Iris pigment epithelial cell (primary cell): ENCODE data around the gene DNM3.

Experiments used
- DNase-seq: peaks from one replicate; pipeline ENCODE4 v3.0.0-alpha.2; 2011; ENCODE audit warnings: low read depth

DNM3 gene

DNA sequence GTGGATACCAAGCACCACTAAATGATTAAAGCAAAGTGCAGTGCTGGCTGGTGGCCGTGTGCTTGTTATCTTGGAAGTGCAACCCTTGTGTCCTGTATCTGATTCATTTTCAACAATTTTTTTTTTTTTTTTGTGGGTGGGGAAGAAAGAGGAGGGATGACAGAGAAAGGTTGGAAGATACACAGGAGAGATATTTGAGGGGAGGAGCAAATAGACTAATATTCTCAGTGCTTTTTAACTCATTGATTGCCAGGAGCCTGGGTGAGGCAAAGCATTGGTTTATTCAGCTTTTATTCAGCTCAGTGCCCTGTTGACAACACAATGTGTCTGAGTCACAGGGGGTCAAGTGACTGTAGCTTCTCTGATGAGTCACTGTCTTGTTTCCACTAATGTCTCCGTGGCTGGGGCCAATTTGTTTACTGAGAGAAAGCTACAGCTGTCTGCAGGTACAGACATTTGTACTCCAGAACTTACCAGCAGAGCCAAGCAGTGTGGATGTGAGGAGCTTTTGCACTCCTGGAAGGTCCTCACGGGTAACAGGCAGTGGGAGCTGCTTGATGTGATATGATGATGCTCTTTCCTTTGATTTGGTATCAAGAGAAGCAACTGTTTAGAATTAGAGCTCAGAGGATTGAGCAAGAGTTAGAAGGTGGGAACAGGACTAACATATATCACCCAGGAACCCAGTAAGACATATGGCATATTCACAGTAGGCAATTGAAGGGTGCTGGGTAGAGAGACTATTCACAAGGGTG lies 23.6 kb upstream of the DNM3 start:
- DNase-seq = peak; percentile 84

DNA sequence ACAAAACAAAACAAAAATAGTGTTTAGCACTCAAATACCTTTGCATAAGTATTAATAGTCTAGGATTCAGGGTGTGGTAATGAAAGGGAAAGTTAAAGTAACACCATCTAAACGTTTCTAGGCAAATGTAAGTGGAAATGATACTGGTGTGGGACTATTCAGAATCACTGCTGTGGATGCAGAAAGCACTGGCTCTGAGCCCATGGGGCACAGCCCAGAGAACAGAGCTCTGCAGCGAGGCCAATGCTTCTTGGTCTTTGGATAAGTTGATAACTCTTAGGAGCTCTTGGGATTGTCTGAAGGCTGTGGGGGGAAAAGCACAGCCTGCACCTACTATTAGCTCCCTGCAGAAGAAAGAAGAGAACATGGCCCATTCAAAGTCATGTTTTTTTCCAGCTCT lies 21.4 kb upstream of the DNM3 start:
- DNase-seq = no peak

DNA sequence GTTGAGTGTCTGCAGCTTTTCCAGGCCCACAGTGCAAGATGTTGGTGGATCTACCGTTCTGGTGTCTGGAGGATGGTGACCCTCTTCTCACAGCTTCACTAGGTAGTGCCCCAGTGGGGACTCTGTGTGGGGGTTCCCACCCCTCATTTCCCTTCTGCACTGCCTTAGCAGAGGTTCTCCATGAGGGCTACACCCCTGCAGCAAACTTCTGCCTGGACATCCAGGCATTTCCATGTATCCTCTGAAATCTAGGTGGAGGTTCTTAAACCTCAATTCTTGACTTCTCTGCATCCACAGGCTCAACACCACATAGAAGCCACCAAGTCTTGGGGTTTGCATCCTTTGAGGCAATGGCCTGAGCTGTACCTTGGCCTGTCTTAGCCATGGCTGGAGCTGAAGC lies 14.3 kb upstream of the DNM3 start:
- no peak for DNase-seq

DNA sequence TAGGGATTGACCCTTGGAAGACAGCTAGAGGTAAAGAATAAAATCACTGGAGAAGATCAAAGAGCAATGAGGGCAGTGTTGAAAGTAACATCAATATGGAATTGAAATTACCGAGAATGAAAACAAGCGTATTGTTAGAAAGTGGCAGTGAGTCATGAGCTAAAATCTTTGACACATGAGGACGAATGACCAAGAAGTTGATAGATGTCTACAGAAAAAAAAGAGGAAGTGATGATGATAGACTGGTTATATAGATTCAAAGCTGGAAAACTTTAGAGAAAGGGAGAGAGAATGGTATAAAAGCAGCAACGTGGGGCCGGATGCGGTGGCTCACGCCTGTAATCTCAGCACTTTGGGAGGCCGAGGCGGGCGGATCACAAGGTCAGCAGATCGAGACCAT lies 12.5 kb upstream of the DNM3 start:
- DNase-seq = no peak

DNA sequence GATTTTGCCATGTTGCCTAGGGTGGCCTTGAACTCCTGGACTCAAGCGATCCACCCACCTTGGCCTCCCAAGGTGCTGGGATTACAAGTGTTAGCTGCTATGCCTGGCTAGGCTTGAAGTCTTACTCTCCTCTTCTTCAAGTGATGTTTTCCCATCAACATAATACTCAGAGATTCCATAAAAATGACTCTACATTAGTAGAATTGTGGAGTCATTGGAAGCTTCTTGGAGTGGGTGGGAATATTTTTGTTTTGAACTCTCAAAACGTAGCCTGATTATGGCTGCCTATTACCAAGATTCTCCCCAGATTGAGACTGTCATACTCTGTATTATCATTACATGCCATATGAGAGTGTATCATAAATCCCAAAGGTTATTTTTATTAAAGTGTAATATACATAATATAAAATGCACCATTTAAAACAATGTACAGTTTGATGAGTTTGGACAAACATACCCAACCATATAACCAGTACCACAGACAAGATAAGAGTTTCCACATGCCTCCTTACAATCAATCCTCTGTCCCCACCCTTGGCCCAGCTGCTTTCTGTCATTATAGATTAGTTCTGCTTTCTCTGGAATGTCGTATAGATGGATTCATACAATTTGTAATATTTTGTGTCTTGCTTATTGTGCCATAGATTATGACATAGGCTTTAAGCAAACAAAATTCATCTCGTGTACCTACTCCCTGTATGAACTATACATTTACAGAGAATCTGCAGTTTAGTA lies 8.0 kb upstream of the DNM3 start:
- peak; percentile 12 for DNase-seq

DNA sequence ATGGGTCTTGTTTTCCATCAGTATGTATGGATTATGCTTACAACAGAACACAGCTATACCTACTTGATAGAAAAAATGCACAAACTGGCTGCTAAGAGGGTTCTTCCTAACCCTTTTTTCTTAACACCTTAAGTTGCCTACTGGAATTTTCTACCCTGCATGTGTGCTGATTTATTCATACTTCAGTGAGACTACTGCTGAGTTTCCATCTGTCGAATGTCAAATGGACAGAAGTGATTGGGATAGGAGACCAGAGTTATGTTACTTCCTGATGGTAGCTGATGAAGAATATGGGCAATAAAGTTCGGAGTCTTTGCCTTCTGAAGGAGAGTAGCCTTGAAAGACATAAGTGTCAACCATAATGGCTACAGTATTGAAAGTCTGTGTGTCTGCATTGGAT lies 6.5 kb upstream of the DNM3 start:
- no peak for DNase-seq

DNA sequence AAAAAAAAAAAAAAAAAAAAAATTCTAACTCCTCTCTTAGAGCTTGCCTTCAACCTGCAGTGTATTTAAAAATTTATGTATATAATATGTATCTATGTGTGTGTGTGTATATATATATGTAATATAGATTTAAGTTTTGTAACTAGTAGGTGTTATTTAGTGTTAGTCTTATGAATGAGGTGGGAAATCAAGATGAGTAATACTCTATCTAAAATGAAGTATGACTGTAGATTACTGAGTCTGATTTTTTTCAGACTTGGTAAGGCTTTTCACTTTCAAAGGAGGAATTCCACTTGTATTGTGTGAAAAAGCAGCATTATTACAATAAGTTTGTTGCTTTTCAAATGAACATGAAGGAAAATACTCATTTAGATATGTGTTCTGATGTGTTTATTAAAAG lies 5.4 kb upstream of the DNM3 start:
- DNase-seq = no peak

DNA sequence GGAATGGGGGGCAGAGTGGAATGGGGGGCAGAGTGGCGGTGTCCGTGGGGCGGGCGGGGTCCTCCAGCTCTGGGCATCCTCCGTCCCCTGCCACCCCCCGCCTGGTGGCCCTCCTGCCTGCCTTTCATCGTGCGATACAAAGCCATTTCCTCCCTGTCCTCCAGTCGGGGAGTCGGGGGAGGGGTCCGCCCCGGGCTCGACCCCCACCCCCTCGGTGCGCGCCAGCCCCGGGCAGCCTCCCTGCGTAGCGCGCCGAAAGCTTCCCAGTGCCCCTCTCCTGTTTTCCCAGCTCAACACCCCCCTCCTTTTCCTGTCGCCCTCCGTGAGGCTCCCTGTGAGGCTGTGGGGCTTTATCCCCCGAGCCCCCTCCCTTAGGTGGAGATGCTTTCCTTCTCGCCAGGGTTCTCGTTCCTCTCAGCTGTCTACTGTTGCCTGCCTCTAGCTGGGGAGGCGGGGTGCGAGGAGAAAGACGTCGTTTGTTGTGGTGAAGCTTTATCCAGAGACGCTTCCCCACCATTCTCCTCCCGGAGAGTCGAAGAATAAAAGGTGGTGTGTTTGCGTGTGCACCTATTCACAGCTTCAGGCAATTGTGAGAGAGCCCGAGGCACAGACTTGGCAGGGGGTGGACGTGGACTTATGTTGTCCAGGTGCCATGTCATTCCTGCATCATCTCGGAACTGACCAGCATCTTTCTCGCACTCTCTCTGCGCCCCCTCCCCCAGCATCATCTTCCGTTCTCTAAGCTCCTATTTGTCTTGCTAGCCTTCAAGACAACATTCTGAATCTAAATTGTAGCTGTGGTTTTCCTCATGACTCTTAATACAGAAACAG lies 848 bp downstream of the DNM3 start:
- DNase-seq = no peak

DNA sequence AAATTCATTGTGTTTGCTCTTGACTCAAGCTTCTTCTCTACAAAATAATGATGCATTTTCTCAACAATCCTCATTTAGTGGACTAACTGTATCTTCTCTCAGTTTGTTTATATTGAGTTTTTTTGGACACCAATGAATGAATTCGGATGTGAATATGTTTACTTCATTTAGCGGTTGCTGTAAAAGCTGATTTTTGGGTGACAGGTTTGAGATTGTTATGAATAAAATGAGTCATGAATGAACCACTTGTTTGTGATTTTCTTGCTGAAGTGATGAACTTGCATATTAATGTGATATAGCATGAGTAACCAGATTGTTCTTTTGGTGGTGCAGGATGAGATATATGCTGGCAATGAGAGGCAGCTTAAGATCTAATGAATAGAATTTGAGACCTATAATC lies 3.1 kb downstream of the DNM3 start:
- DNase-seq = no peak

DNA sequence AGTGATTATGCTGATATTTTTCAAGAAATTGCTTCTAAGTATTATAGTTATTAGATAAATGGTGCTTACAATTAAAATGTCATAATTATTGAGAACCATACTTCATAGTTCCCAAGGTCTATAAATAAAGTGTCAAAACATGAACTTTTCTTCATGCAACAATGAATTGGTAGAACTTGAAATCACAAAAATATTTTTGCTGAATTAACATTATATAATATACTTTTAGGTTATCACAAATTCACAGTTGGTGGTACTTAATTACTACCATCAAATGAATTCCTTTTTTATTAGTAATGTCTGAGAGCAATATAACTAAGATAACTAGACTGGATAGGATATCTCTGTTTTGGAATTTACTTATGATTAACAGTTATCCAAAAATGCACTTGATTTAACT lies 4.7 kb downstream of the DNM3 start:
- DNase-seq = no peak

DNA sequence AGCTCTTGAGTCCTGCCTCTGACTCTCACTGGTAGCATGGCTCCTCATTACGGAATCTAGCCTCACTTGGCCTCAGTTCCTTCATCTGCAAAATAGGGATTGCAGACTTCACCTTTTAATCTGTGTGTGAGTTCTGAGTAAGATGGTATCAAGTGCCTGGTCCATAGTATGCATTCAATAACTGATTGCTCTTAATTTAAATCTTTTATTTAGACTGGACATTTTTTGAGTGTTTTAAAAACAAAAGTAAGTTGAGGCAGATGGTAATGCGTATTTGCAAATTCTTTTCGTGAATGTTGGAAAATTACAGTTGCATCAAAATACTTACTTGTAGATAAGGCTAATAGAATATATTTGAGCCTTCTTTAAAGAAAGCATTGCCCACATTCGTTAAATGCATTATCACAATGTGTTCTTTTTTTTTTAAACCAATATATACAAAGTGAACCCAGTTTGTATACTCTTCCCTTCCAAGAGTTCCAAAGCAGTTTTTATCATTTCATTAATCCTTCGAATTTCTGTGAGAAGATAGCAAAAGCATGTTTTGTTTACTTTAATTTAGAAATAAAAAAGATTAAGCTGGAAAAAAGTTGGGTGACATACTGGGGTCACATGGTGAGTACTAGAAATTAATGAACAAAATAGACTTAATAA lies 8.1 kb downstream of the DNM3 start:
- no peak for DNase-seq

DNA sequence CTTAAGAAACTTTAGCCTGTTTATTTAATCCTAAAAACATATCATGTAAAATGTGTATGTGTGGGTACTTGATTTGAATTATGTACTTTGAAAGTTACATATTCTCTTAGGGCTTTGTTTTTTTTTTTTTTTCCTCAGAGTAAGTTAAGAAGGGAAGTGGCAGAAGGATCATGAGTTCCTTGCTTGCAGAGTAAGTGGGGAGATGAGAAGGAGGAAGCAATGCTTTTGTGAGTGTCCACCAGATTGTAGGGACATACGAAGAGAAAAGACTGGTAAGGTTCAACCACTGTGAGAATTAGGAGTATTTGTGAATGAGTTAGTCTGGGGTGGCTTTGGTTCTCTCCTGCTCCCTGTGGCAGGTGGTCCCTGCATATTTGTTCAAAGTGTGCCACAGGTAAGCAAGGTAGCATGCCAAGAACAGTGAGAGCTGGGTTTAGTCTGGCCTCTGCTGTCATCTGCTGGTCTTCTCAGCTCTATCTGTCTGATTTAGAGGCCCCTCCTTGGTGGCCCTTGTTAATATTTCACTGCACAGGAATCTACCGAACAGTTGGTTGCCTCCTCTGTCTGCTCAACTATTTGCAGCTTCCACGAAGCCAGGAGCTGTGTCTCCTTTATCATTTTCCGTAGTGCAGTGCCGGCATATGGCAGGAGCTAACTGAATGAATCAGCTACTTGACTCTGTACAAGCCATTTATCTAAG lies 9.5 kb downstream of the DNM3 start:
- DNase-seq = no peak

DNA sequence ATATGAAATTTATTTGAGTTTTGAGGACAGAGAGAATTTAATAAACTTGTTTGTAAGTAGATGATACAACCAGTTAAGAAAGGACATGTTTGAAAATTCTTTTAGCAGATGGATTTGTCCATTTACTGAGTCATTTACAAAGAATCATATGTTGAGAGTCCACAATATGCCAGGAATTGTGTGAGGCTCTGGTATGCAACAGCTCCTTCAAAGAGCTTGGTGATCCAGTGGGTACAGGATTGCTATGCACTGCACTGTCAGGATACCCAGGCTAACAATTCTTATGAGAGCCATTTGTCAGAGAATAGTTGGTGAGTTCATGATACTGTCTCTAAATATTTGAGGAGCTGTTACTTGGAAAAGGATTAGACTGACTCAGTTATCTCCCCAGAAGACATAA lies 11.0 kb downstream of the DNM3 start:
- DNase-seq = peak; percentile 17

DNA sequence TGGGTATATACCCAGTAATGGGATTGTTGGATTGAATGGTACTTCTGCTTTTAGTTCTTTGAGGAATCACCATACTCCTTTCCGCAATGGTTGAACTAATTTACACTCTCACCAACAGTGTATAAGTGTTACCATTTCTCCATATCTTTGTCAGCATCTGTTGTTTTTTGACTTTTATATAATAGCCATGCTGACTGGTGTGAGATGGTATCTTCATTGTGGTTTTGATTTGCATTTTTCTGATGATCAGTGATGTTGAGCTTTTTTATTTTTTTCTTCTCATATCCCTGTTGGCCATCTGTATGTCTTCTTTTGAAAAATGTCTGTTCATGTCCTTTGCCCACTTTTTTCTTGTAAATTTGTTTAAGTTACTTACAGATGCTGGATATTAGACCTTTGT lies 14.1 kb downstream of the DNM3 start:
- no peak for DNase-seq

DNA sequence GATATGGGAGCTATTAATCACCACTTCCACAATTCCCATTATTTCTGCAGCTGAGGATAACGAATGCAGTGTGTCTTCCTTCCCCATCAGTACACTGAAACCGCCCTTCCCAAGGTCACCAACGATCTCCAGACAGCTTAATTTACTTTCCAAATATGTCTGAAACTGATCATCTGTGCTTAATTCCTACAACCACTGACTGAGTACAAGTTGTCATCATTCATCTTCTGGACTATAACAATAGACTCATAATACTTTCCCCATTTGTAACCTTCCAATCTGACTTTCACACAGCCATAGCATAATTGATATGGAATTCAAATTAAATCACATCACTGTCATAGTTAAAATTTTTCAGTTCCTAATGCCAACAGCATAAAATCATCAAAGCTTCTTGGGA lies 17.4 kb downstream of the DNM3 start:
- DNase-seq = no peak

DNA sequence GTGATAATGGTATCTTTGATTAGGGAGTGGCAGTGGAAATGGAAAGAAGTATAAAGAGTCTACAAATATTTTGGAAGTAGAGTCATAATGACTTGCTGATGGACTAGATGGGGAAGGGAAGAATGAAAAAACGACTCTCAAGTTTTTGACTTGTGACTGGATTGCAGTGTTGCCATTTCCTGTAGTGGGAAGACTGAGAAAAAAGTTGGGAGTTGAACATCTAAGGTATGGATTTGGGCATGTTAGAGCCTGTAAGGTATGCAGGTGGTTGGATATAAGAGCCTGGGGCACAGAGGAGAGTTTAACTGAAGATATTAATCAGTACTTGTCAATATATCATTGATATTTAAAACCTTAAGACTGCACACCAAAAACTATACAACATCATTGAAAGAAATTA lies 19.4 kb downstream of the DNM3 start:
- DNase-seq = no peak

DNA sequence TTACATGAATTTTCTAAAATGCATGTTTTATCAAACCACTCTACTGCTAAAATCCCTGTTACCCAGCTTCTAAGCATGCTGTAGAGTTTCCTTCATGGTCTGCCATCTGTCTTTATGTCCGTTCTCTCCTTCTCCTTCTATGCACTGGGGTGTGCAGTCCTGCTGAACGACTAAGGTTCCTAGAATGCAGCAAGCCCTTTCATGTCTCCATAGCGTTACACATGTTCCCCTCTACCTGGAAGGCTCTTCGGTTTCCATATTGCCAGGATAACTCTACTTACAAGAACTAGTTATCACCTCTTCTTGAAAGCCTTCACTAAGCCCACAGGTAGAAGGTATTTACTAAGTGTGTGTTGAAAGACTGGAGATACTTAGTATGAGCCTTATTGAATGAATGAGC lies 22.2 kb downstream of the DNM3 start:
- DNase-seq = no peak

DNA sequence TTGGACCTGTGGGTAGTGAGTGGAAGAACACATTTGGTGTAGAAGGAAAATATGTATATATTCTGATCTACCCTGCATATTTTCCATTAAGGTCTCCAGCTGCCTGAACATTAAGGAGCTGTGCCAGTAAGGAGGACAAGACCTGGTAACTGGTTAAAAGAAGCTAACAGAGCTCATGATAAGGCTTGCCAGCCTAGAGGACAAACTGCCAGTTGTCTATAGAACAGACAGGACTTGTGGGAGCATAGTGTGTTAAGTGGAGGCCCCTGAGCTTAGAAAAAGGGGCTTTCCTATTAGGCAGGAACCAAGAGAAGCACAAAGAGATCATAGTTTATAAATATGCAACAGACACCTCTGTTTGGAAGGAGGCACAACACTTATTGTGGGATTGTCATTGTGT lies 23.0 kb downstream of the DNM3 start:
- DNase-seq = no peak

DNA sequence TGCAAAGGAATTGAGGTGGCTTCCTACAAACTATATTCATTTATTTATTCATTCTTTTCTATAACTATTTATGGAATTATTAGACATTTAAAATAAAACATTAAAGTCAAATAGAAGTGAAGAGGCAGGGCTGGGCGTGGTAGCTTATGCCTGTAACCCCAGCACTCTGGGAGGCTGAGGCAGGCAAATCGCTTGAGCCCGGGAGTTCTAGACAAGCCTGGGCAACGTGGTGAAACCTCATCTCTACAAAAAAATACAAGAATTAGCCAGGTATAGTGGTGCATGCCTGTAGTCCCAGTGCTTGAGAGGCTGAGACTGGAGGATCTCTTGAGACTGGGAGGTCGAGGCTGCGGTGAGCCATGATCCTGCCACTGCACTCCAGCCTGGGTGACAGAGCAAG lies 23.8 kb downstream of the DNM3 start:
- no peak for DNase-seq

DNA sequence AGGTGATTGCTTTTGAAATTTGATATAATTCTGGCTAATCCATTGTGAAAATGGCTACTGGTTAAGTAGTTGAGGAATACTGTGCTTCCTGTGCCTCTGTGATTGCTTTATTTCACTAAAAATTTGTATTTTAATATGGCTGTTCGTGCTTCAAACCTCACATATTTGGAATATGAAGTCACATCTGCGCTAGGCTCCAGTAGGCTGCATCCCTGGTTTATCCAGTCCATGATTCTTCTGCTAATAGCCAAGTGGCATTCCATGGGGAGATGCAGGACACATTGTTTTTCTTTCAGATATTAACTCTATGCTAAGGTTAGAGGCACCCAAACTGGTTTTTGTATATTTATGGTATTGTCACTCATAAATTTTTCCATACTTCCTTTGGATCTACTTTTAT lies 25.9 kb downstream of the DNM3 start:
- no peak for DNase-seq

DNA sequence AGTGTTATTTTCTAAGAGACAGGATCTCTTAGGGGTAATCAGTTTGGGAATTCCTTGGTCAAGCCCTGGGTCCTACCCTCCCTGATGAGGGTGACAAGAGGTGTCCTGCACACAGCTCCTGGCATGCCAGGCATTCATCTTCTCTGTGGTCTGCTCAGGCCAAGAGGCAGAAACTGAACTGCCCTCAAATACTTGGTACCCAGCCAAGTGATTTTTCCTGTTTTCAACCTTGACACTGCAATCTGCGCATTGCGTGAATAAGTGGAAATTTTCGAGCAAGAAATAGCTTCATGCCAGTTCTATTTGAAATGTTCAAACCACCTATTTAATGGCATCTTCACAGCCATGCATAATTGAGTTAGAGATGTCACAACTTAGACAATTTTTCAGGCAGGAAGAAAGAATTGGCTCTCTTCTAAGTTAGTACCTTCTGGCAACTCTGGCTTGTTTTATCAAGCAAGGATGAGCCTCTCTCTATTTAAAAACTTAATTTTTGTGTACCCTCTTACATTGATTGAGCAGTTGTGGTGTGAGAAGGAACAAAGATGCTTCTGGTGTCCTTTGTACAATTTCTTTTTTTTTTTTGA lies 27.0 kb downstream of the DNM3 start:
- peak; percentile 15 for DNase-seq

DNA sequence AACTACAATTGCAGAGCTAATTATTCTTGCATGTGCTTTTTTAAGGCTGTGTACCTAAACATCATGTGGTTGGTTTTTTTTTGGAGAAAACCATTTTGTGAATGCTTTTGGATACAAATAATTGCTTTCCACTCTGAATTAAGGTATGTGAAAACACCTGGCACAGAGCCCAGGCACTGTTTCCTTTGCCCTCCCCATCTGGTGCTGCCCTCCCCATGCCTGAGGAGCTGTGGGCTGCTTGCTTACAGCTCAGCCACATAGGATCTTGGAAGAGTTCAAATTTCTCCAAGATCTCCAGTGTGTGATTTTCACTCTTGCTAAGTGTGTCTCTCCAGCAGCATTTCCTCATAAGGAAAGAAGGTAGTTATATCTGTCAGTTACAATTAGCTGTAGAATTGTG lies 27.8 kb downstream of the DNM3 start:
- DNase-seq = peak; percentile 1
